Measurements from ENCODE around the gene EXOC6B. TPM values are rescaled to one million over a fixed set of nuclear protein-coding genes. Genes with fewer than 3 reads are reported as not detected.

Gene EXOC6B
- total and polyA plus RNA-seq, 9 of the 15 experiments (the other 6 are each of a cell fraction or from before 2014, with no cell fraction given): 0.28 to 4.2 (median 2.0) TPM

DNA sequence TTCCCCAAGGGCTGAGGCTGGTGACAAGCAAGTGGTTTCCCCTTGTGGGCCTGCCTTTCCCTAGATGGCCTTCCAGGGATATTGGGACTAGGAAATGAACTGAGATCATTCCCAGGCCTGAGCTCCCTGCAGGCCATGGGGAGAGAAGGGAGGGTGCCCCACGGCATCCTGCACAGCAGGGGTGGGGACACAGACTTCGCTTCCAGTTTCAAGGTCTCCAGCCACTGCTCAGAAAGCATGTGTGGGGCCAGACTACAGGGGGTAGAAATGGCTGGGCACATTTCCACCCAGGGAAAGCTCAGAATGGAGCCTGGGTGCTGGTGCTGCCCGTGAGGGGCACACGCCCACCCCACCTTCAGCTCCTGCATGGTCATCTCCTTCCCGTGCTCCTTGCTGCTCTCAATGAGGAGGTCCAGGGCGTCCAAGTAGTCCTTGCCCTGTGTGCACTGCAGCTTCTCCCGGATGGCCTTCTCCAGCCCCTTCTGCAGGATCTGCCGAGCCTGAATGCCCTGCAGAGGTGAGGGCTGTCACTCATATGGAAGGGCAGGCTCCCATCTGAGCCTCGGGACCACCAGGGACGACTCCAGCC is 691.3 kb downstream of the EXOC6B start:
- 0% methylated on average over 10 of the region's 10 CpGs for WGBS (ENCODE audit: insufficient coverage, low coverage, missing lambda C conversion rate)
- Histone ChIP-seq H3K27ac (ENCODE audit: extremely low read depth, low read depth, low read length) (no peak overlapping the region), H3K9me3 (replicated peaks; ENCODE audit: control insufficient read depth, insufficient read depth, low read depth, low read length) (no peaks in the 10 kb centered on the region), H3K4me3 (no peak overlapping the region), H3K27me3 (ENCODE audit: control insufficient read depth in 2 of 2, insufficient read depth in 2 of 2, low read length in 2 of 2) (peaks cover 2 to 43% of the 10 kb centered on the region in 2 experiments; a peak in 2 of 5 replicates), H3K4me1 (replicated peaks in 1 of 2; ENCODE audit: control insufficient read depth in 2 of 2, insufficient read depth in 2 of 2, low read length in 2 of 2) (peaks cover 0 to 17% of the 10 kb centered on the region in 2 experiments; a peak in 2 of 5 replicates), H3K9me1 (ENCODE audit: control insufficient read depth, insufficient read depth, low read length) (peaks cover 5% of the 10 kb centered on the region), H3K9ac (ENCODE audit: insufficient read depth in 1 of 2, low read depth in 2 of 2, low read length in 2 of 2) (no peak overlapping the region), H2AFZ (ENCODE audit: low read depth, low read length) (no peak overlapping the region), H3K4me2 (ENCODE audit: insufficient read depth, low read length) (no peak overlapping the region), H3K36me3 (ENCODE audit: control insufficient read depth, insufficient read depth, low read length) (no peaks in the 10 kb centered on the region), H3K79me2 (ENCODE audit: control insufficient read depth, insufficient read depth, low read length) (no peaks in the 10 kb centered on the region), H4K20me1 (replicated peaks; ENCODE audit: control insufficient read depth, insufficient read depth, low read length) (no peaks in the 10 kb centered on the region; the same call in 1 of the 2 replicates)
- no peak for ATAC-seq
- ChIA-PET CTCF (ENCODE audit: low intra/inter-chr PET ratio) (no interaction called here), POLR2A (no interaction called here)
- in situ Hi-C loops (cut with MboI): no loop called here
- BruUV-seq (replicated peaks): no TSS peak
- no peak for DNase-seq (ENCODE audit: extremely low read depth in 1 of 4, low spot score in 3 of 4)
- TF ChIP-seq TGIF2 (CRISPR knock-in tag; IDR thresholded peaks at IDR 0.05) (no peak), ZNF263 (CRISPR knock-in tag; IDR thresholded peaks at IDR 0.05; ENCODE audit: borderline replicate concordance) (no peak), ZKSCAN8 (CRISPR knock-in tag; IDR thresholded peaks at IDR 0.05) (no peak), PHF8 (IDR thresholded peaks at IDR 0.05; ENCODE audit: borderline replicate concordance, low read length) (no peak), DDX20 (tag; IDR thresholded peaks at IDR 0.05; ENCODE audit: low read depth) (no peak)
- TF ChIP-seq, protein P1, sequence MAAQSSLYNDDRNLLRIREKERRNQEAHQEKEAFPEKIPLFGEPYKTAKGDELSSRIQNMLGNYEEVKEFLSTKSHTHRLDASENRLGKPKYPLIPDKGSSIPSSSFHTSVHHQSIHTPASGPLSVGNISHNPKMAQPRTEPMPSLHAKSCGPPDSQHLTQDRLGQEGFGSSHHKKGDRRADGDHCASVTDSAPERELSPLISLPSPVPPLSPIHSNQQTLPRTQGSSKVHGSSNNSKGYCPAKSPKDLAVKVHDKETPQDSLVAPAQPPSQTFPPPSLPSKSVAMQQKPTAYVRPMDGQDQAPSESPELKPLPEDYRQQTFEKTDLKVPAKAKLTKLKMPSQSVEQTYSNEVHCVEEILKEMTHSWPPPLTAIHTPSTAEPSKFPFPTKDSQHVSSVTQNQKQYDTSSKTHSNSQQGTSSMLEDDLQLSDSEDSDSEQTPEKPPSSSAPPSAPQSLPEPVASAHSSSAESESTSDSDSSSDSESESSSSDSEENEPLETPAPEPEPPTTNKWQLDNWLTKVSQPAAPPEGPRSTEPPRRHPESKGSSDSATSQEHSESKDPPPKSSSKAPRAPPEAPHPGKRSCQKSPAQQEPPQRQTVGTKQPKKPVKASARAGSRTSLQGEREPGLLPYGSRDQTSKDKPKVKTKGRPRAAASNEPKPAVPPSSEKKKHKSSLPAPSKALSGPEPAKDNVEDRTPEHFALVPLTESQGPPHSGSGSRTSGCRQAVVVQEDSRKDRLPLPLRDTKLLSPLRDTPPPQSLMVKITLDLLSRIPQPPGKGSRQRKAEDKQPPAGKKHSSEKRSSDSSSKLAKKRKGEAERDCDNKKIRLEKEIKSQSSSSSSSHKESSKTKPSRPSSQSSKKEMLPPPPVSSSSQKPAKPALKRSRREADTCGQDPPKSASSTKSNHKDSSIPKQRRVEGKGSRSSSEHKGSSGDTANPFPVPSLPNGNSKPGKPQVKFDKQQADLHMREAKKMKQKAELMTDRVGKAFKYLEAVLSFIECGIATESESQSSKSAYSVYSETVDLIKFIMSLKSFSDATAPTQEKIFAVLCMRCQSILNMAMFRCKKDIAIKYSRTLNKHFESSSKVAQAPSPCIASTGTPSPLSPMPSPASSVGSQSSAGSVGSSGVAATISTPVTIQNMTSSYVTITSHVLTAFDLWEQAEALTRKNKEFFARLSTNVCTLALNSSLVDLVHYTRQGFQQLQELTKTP (IDR thresholded peaks at IDR 0.05; ENCODE audit: low read depth in 1 of 2, partially characterized antibody in 2 of 2): no peak
- no peak for FAIRE-seq
- intact Hi-C loops (cut with micrococcal nuclease): no loop called here

Data from K562 (cell line).